Measurements from ENCODE around the gene P2RY2.

P2RY2 gene

DNA sequence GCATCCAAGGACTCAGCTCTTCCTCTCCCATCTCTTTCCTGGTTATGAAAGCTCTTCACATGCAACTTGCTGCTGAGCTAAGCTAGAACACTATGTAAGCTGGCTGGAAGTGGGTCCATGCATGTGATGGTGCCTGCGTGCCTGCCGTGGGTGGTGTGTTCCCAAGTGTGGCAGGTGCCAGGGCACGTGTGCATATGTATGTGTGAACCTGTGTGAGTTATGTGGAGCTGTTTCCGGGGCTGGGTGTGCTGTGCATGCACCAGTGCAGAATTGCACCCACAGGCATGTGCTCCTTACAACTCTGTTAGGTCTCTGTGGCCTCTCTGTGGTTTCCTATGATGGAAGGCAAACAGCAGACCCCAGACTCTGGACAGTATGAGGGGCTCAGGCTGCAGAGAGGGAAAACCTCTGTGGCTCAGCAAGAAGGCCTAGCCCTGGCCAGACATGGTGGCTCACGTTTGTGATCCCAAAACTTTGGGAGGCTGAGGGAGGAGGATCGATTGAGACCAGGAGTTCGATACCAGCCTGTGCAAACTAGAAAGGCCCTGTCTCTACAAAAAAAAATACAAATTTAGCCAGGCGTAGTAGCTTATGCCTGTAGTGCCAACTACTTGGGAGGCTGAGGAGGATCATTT lies 49.9 kb downstream of the P2RY2 start:
- Histone ChIP-seq H3K27ac (ENCODE audit: low read length) (no peak overlapping the region), H2AFZ (ENCODE audit: low read depth, low read length) (no peak overlapping the region), H3K9me3 (ENCODE audit: insufficient read depth, low read length) (no peaks in the 10 kb centered on the region), H3K9ac (ENCODE audit: low read length) (no peak overlapping the region), H3K27me3 (ENCODE audit: low read depth, low read length) (no peaks in the 10 kb centered on the region), H3K4me1 (ENCODE audit: low read length) (peaks cover 61% of the 10 kb centered on the region), H4K20me1 (ENCODE audit: insufficient read depth, low read length) (no peaks in the 10 kb centered on the region), H3K4me3 (ENCODE audit: low read length) (no peak overlapping the region), H3K4me2 (ENCODE audit: low read length) (peak overlapping the region; percentile 89; the same call in 1 of the 2 replicates), H3K36me3 (replicated peaks; ENCODE audit: low read depth, low read length) (peaks cover 2% of the 10 kb centered on the region), H3K79me2 (ENCODE audit: low read length) (peaks cover 43% of the 10 kb centered on the region)
- TF ChIP-seq CTCF (IDR thresholded peaks at IDR 0.05; ENCODE audit: low read depth, low read length) = no peak

- Histone ChIP-seq H3K4me3 (ENCODE audit: low read length) (peak overlapping the region; percentile 86), H3K4me2 (ENCODE audit: low read length) (peak overlapping the region; percentile 89), H3K9ac (ENCODE audit: low read length) (peak overlapping the region; percentile 92)
Observed at GRCh38 chr11:73268671-73269271, 50.7 kb downstream of the P2RY2 start.

DNA sequence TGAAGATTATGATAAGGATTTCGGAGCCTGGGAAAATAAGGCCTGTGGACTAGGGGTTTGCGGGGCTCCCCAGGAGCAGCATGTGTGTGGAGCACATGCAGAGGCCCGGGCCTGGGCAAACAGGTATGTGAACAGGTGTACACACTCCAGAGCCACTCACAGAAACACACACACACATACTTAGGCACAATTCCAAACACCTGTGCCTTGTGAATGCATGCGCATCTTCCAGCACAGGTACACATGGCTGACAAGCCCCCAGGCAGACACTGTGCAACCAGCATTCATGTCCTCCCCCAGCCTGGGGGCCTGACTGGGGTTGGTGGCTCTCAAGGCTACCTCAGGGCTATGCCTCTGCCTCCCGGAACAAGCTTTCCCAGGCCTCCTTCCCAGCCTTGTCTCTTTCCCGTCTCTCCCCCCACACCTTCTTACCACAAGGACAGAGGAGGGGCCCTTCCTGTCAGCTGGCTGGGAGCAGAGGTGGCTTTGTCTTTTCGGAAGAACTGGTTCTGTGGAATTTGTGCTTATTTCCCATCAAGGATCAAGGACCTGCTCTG lies 51.5 kb downstream of the P2RY2 start:
- H3K36me3 ChIP-seq (replicated peaks; ENCODE audit: low read depth, low read length) = peaks cover 14% of the 10 kb centered on the region
- no peaks in the 10 kb centered on the region for H3K9me3 ChIP-seq (ENCODE audit: insufficient read depth, low read length)
- H3K4me2 ChIP-seq (ENCODE audit: low read length) = peak overlapping the region; percentile 89
- H3K4me1 ChIP-seq (ENCODE audit: low read length) = peaks cover 71% of the 10 kb centered on the region
- H3K79me2 ChIP-seq (ENCODE audit: low read length) = peaks cover 58% of the 10 kb centered on the region
- peak overlapping the region; percentile 94 for H3K27ac ChIP-seq (ENCODE audit: low read length)
- H3K9ac ChIP-seq (ENCODE audit: low read length) = peak overlapping the region; percentile 92
- no peak for TF ChIP-seq EZH2phosphoT487 (IDR thresholded peaks at IDR 0.05; ENCODE audit: low read depth)
- TF ChIP-seq CTCF (IDR thresholded peaks at IDR 0.05; ENCODE audit: low read depth, low read length) = no peak
- no peaks in the 10 kb centered on the region for H3K27me3 ChIP-seq (ENCODE audit: low read depth, low read length)
- H3K4me3 ChIP-seq (ENCODE audit: low read length) = peak overlapping the region; percentile 86
- no peaks in the 10 kb centered on the region for H4K20me1 ChIP-seq (ENCODE audit: insufficient read depth, low read length)
- H2AFZ ChIP-seq (ENCODE audit: low read depth, low read length) = no peak overlapping the region

More at GRCh38 chr11:73268671-73269271, 50.7 kb downstream of the P2RY2 start:
- Histone ChIP-seq H3K27ac (ENCODE audit: low read length) (peak overlapping the region; percentile 94; the same call in 1 of the 2 replicates), H2AFZ (ENCODE audit: low read depth, low read length) (no peak overlapping the region), H3K36me3 (replicated peaks; ENCODE audit: low read depth, low read length) (peaks cover 9% of the 10 kb centered on the region), H3K79me2 (ENCODE audit: low read length) (peaks cover 50% of the 10 kb centered on the region), H3K9me3 (ENCODE audit: insufficient read depth, low read length) (no peaks in the 10 kb centered on the region), H3K4me1 (ENCODE audit: low read length) (peaks cover 63% of the 10 kb centered on the region), H3K27me3 (ENCODE audit: low read depth, low read length) (no peaks in the 10 kb centered on the region), H4K20me1 (ENCODE audit: insufficient read depth, low read length) (no peaks in the 10 kb centered on the region)
- no peak for TF ChIP-seq EZH2phosphoT487 (IDR thresholded peaks at IDR 0.05; ENCODE audit: low read depth)
- TF ChIP-seq CTCF (IDR thresholded peaks at IDR 0.05; ENCODE audit: low read depth, low read length) = no peak
